Lung (tissue), 12 donors: ENCODE data around the gene AKAP10. TPM values are rescaled to one million over a fixed set of nuclear protein-coding genes. Genes with fewer than 3 reads are reported as not detected.
A peak's percentile ranks its signal among the peaks of the same experiment; 100 is the strongest.
"Not testable (repeated sequence)": the region's sequence is repeated elsewhere in the genome, so short reads cannot be mapped to it uniquely, and the experiment has no call there.

Source experiments
- ATAC-seq: fragments of 200-7000 bp; cut with Tn5 transposase; one replicate; pipeline ENCODE4 v1.9.1; 2020; ENCODE audit warnings: moderate number of reproducible peaks; ENCODE audit not compliant: insufficient read depth, low FRiP score
- DNase-seq, 3 donors: peaks; one replicate each; pipeline ENCODE4 v3.0.0-alpha.2; 2013 to 2017
- H3K27ac ChIP-seq, 2 donors: one replicate each; pipeline ENCODE4 v1.5.1; 2013; ENCODE audit warnings: mild to moderate bottlenecking in 2 of 2, moderate library complexity in 2 of 2, control low read depth in 1 of 2, inconsistent platforms in 1 of 2, low read depth in 1 of 2, low read length in 1 of 2
- H3K27me3 ChIP-seq, 3 donors: one replicate each; pipeline ENCODE4 v1.5.1; 2013; ENCODE audit warnings: low read length in 2 of 3; ENCODE audit not compliant: control insufficient read depth in 3 of 3, insufficient read depth in 3 of 3
- H3K36me3 ChIP-seq, 4 donors: one replicate each; pipeline ENCODE4 v1.5.1; 2013; ENCODE audit warnings: low read length in 4 of 4, mild to moderate bottlenecking in 1 of 4, moderate library complexity in 1 of 4; ENCODE audit not compliant: control insufficient read depth in 4 of 4, insufficient read depth in 4 of 4
- H3K4me1 ChIP-seq, 5 donors: one replicate each; pipeline ENCODE4 v1.5.1; 2013; ENCODE audit warnings: low read length in 5 of 5, mild to moderate bottlenecking in 2 of 5, moderate library complexity in 1 of 5; ENCODE audit not compliant: control insufficient read depth in 5 of 5, insufficient read depth in 5 of 5
- H3K4me3 ChIP-seq: one replicate; pipeline ENCODE4 v1.5.1; 2013; ENCODE audit warnings: mild to moderate bottlenecking, control low read depth, moderate library complexity
- H3K9ac ChIP-seq, 2 donors: one replicate each; pipeline ENCODE4 v1.5.1; 2013; ENCODE audit warnings: low read length in 2 of 2, control low read depth in 1 of 2; ENCODE audit not compliant: insufficient read depth in 1 of 2
- H3K9me3 ChIP-seq, 4 donors: one replicate each; pipeline ENCODE4 v1.5.1; 2013; ENCODE audit warnings: low read length in 3 of 4, mild to moderate bottlenecking in 1 of 4, moderate library complexity in 1 of 4; ENCODE audit not compliant: control insufficient read depth in 4 of 4, insufficient read depth in 3 of 4
- WGBS, 2 donors: extraction: QIAGEN DNeasy Blood & Tissue Kit; methylation state at CpG; one replicate each; pipeline ENCODE4 v1.1.7; 2013; 5-methylcytosine and 5-hydroxymethylcytosine counted together
- polyA plus RNA-seq, 2 donors: library from polyadenylated mRNA; stranded (reverse); fragments of 200-250 nt; gene quantifications; one replicate each; pipeline ENCODE4 v1.2.1, GENCODE V29; 2013
- total RNA-seq, 2 donors: library from RNA; depleted of rRNA in 1 of 2; stranded (reverse); fragments of >200 nt in 1 of 2; gene quantifications; one replicate each; pipeline ENCODE4 v1.2.1, GENCODE V29; 2014 to 2021
- TF ChIP-seq, protein P1 (sequence below): IDR thresholded peaks from 2 replicates; pipeline ENCODE4 v1.5.1; 2012; ENCODE audit warnings: mild to moderate bottlenecking; ENCODE audit errors: control extremely low read depth, extremely low read depth
- donor health status: control.
- donor health status: control.
- donor health status: Bipolar disorder and iron deficiency.
- donor health status: healthy.
- donor health status: DM: yes; HTN: yes; CAD: no.

AKAP10 gene
- total and polyA plus RNA-seq, 4 donors = 5.8 to 49.8 (median 24.9) TPM

DNA sequence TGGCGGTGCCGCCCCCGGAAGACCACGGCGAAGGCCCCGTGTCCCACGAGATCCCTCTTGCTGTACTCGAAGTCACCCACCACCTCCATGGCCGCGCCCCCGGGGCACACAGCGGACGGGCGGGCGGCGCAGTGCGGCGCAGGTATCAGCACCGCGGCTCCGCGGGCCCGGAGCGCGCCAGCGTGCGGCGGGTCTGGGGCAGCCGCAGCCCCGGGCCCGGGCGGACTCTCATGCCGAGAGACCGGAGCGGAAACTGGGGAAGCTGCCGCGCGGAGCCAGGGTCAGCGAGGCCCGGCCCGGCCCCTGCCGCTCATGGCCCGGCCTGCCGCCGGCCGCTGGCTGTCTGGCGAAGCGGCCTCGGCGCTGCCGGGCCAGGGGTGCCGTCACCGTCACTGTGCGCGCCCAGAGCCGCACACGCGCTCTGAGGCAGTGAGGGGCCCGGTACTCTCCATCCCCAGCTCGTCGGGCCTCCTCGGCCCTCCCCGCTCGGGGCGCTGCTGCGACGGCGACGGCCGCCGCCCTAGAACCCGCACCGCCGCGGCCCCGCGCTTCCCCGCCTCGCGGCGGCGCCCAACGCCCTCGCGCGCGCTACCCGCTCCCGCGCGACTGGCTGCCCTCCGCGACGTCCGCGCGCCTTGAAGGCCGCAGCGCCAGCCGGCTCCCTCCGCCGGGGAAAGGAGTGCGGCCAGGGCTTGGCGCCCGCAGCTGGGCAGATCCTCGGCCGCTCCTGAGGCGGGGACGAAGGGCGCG, 110.1 kb downstream of the AKAP10 start, which contains the start of gene ULK2:
Gene ULK2 (minus strand): TSS at position 608 of the 750 bp plus-strand sequence. CDS start 519 bp downstream, at position 89.
- no peaks in the 10 kb centered on the region for H3K27me3 ChIP-seq
- DNase-seq = peak; percentile 81 to 90 (median 82)
- H3K27ac ChIP-seq = peak within 1 kb of the TSS; percentile 72 to 96
- H3K9me3 ChIP-seq = no peaks in the 10 kb centered on the region
- peaks cover 0 to 12% (median 3%) of the 10 kb centered on the region in 4 donors for H3K36me3 ChIP-seq
- 1% methylated on average over 86 to 111 of the region's 111 CpGs for WGBS, 2 donors
- H3K4me1 ChIP-seq = peaks cover 0 to 14% (median 3%) of the 10 kb centered on the region in 5 donors
- TF ChIP-seq, protein P1, sequence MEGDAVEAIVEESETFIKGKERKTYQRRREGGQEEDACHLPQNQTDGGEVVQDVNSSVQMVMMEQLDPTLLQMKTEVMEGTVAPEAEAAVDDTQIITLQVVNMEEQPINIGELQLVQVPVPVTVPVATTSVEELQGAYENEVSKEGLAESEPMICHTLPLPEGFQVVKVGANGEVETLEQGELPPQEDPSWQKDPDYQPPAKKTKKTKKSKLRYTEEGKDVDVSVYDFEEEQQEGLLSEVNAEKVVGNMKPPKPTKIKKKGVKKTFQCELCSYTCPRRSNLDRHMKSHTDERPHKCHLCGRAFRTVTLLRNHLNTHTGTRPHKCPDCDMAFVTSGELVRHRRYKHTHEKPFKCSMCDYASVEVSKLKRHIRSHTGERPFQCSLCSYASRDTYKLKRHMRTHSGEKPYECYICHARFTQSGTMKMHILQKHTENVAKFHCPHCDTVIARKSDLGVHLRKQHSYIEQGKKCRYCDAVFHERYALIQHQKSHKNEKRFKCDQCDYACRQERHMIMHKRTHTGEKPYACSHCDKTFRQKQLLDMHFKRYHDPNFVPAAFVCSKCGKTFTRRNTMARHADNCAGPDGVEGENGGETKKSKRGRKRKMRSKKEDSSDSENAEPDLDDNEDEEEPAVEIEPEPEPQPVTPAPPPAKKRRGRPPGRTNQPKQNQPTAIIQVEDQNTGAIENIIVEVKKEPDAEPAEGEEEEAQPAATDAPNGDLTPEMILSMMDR = no peak
- H3K4me3 ChIP-seq = peak within 1 kb of the TSS; percentile 92
- ATAC-seq = peak; percentile 84
- peak within 1 kb of the TSS; percentile 68 to 77 for H3K9ac ChIP-seq

GRCh38 chr17:19867079-19867328, 110.6 kb downstream of the AKAP10 start:
- Histone ChIP-seq H3K27me3 (no peaks in the 10 kb centered on the region), H3K9ac (peak overlapping the region; percentile 68 to 77), H3K36me3 (peaks cover 0 to 12% (median 3%) of the 10 kb centered on the region in 4 donors), H3K27ac (peak overlapping the region; percentile 72 to 96), H3K4me3 (peak overlapping the region; percentile 92), H3K4me1 (peaks cover 0 to 14% (median 3%) of the 10 kb centered on the region in 5 donors), H3K9me3 (no peaks in the 10 kb centered on the region)
- WGBS, 2 donors = 0% methylated on average over 27 of the region's 27 CpGs
- peak; percentile 79 to 88 (median 85) for DNase-seq
- TF ChIP-seq, protein P1 = no peak
- peak; percentile 77 for ATAC-seq

- no peak for ATAC-seq
- peaks cover 0 to 16% (median 3%) of the 10 kb centered on the region in 4 donors for H3K36me3 ChIP-seq
- DNase-seq = no peak
- H3K27me3 ChIP-seq = no peaks in the 10 kb centered on the region
- no peak overlapping the region for H3K4me3 ChIP-seq
- H3K4me1 ChIP-seq = peaks cover 0 to 14% (median 3%) of the 10 kb centered on the region in 5 donors
- 73 to 77% methylated on average over 3 of the region's 3 CpGs for WGBS, 2 donors
- H3K9me3 ChIP-seq = no peaks in the 10 kb centered on the region
- TF ChIP-seq, protein P1 = no peak
- H3K9ac ChIP-seq = peak overlapping the region in 1 of 2 donors; percentile 34
- H3K27ac ChIP-seq = no peak overlapping the region
Observed at GRCh38 chr17:19865021-19865420, 112.6 kb downstream of the AKAP10 start.

GRCh38 chr17:19860647-19861177, 116.9 kb downstream of the AKAP10 start:
- H3K36me3 ChIP-seq = peaks cover 2 to 25% (median 5%) of the 10 kb centered on the region in 4 donors
- H3K4me1 ChIP-seq, ATAC-seq, DNase-seq, H3K27me3 ChIP-seq, H3K27ac ChIP-seq, H3K9ac ChIP-seq, H3K4me3 ChIP-seq, H3K9me3 ChIP-seq: not testable (repeated sequence)
- WGBS, 2 donors = 98% methylated on average over 9 of the region's 9 CpGs
